ENCODE data around the gene EPB41L5.
"Not testable (repeated sequence)": the region's sequence is repeated elsewhere in the genome, so short reads cannot be mapped to it uniquely, and the experiment has no call there.

EPB41L5 gene

DNA sequence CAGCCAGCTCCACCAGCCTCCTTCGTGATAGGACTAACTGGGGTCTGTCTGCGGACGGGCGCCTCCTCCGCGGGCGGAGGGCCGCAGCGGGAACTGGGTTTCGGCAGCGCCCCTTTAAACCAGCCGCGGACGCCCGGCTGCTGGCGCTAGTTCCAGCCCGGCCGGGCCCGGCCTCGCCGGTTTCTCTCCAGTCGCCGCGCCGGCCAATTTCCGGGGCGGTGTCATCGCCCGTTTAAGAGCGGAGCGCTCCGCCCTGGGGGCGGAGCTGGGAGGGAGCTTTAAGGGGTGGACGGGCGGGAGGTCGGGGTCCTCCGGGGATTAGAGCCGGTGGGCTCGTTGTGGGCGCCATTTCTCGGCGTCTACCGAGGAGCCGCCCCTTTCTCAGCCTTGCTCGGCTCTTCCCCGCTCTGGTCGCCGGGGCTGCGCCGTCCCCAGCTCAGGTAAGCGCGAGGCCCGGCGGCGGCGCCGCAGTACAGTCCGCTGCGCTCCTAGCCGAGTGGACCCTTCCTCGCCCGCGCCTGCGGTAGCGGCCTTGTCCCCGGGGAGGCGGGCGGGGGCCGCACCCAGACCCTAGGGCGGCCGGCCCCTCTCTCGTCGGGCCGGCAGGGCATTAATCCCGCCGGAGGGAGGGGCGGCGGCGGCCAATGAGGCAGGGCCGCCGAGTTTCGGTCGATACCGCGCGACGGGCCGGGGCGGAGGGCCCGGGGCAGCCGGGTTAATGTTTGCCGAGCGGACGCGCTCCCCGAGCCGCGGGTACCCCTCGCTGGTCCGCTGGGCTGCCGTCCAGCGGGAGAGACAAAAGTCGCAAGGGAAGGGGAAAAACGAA lies at the start of gene EPB41L5:
Gene EPB41L5 (plus strand): TSS at position 307 of the 826 bp plus-strand sequence. CDS start 6,008 bp downstream, outside the sequence.
- peak; percentile 89 for FAIRE-seq

DNA sequence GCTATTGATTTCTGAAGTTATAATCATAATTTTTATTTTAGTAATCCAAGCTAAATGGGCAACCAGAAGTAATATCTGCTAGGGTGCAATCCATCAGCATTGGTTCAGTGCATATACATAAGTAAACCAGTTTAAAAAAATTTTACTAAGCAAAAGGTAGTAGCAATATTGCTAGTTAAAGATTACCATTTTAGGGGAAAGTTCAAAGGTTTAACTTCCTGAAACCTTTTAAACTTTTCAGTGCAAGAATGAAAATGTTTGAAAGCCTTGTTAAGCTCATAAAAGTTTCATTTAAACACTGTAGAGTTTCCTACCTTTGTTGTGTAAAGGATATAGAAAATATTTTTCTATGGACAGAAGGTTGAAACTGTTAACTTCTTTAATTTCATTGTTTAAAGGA lies 31.0 kb upstream of the EPB41L5 start:
- FAIRE-seq (no peak), DNase-seq (ENCODE audit: low spot score) (no peak)

More for the DNA sequence above, at the start of gene EPB41L5:
- DNase-seq (ENCODE audit: low spot score), result peak; percentile 97

DNA sequence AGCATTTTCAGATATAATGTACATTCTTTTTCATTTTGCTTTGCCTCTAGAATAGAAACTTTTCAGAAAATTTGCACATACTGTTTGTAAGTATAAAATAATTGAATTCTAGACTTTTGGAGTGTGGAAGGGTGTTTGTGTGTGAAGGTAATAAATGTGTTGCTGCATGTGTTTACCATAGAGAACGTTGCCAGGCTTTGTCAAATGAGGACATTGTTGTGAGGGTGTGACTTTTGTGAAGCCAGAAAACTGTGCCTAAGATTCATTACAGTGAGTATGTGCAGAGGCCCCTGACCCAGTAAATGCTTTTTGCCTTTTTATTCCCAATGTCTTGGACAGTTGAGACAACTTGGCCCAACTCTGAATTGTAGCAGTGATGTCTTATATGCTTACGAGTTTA lies 30.4 kb upstream of the EPB41L5 start:
- DNase-seq (ENCODE audit: low spot score) (no peak), FAIRE-seq (no peak)

GRCh38 chr2:119983108-119983507 lies 29.8 kb upstream of the EPB41L5 start:
- no peak for FAIRE-seq
- no peak for DNase-seq (ENCODE audit: low spot score)

DNA sequence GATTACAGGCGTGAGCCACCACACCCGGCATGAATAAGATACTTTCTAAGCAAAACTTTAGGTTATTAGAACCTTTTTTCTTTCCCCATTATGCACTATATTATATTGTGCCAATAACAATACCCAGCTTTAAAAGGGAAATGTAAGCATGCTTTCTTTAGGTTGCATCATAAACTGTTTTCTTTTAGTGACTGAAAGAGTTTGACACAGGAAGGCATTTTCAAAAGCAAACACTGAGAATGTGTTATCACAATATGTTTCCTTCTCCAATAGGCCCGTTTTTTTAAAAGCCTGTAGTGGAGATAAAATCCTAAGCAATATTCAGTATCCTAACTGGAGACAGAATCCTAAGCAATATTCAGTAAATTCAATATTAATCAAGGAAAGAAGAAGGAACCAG lies 16.7 kb upstream of the EPB41L5 start:
- DNase-seq (ENCODE audit: low spot score), result no peak
- no peak for FAIRE-seq

- not testable (repeated sequence) for DNase-seq (ENCODE audit: low spot score); FAIRE-seq
Measured at GRCh38 chr2:119996896-119997891, 15.7 kb upstream of the EPB41L5 start.

- FAIRE-seq, result no peak
- DNase-seq (ENCODE audit: low spot score), result no peak
Measured at GRCh38 chr2:120001471-120001870, 11.4 kb upstream of the EPB41L5 start.

- DNase-seq (ENCODE audit: low spot score) (no peak), FAIRE-seq (no peak)
Measured at GRCh38 chr2:120004254-120004653, 8.6 kb upstream of the EPB41L5 start.

DNA sequence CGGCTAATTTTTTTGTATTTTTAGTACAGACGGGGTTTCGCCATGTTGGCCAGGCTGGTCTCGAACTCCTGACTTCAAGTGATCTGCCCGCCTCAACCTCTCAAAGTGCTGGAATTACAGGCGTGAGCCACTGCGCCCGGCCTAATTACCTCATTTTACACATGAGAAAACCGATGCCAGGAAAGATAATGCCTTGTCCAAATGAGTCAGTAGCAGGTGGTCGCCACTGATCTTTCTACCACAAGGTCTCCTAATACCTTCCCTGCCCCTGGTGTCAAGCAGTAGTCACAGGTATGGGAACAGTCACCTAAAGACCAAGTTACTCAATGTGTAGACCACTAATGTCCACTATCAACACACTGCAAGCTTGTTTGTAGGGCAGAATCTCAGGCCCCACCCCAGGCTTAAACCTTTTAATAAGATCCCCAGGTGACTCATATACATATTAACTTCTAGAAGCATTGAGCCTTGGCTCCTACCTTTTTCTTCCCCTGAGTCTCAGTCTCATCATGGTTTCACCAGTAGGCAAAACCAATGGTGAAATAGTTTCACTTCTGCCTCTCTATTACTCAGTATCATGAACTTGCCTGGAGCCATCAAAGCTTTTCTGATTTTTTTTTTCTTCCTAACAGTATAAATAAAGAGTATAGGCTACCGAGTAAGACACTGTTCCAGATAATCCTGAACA lies 6.9 kb upstream of the EPB41L5 start:
- FAIRE-seq (no peak), DNase-seq (ENCODE audit: low spot score) (no peak)

DNA sequence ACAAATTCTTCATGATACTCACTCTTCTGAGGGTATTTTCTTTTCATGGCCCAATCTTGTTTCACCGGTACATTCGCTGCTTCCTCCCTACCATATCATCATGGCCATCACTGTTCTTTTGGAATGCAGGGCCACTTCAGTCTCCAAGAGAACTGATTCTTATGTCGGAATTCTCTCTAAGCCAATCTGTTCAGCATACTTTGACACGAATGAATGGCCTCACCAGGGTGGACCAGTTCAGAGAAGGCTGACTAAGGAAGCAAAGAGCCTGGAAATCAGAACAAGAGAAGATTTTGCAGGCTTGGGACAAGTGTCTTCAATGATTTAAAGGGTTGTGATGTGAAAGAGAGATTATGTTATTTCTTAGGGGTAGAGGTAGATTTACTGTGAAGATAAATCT lies 5.0 kb upstream of the EPB41L5 start:
- DNase-seq (ENCODE audit: low spot score) (no peak), FAIRE-seq (no peak)

DNA sequence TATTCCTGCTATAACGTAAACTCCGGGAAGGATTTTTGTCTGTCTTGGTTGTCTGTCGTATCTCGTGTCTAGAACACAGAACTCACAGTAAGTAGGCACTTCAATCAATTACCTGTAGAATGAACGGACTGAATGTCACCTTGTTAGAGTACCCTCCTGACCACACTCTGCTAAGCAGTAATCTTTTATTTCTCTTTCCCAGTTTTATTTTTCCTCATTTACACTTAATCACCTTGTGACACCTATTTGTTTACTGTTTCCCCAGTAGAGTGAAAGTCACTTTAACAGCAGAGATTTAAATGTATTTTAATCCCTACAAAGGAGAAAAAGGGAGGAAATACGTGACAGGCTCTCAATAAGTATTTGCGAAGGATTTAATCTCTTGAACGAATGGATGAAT lies 514 bp upstream of the EPB41L5 start:
- DNase-seq (ENCODE audit: low spot score) (no peak), FAIRE-seq (no peak)

- DNase-seq (ENCODE audit: low spot score) (no peak), FAIRE-seq (no peak)
Measured at GRCh38 chr2:120013597-120014223, 833 bp downstream of the EPB41L5 start.

DNA sequence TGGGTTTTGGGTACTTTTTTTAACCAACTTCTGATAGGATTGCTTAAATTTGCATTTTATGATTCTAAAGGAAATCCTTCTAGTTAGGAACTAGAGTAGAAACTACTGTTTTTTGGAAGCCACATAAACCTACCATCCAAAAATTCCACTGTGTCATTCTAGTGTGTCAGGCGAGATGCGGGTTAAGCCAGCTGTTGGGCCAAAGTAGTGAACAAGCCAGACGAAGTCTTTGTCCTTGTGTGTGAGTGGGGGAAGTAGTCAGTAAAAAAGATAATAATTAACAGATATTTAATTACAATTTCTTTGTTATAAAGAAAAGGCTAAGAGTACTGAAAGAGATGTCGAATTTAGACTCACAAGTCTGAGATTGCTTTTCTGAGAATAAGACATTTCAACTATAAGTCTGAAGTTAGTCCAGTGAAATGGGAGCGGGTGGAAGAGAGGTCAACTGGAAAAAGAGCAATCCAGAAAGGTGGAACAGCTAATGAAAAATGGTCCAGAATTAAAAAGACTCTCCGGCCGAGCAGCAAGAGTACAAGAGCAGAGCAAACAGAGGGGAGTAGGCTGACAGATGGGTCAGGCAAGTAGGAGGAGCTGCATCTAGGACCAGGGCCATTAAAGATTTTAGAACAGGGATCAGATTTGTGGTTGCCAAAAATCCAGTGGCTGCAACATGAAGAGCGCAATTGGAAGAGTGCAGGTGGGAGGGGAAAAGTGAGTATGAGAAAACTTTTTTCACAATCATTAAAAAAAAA lies 1.5 kb downstream of the EPB41L5 start:
- FAIRE-seq (no peak), DNase-seq (ENCODE audit: low spot score) (no peak)

- DNase-seq (ENCODE audit: low spot score) (no peak), FAIRE-seq (no peak)
Measured at GRCh38 chr2:120016800-120017199, 3.9 kb downstream of the EPB41L5 start.

DNA sequence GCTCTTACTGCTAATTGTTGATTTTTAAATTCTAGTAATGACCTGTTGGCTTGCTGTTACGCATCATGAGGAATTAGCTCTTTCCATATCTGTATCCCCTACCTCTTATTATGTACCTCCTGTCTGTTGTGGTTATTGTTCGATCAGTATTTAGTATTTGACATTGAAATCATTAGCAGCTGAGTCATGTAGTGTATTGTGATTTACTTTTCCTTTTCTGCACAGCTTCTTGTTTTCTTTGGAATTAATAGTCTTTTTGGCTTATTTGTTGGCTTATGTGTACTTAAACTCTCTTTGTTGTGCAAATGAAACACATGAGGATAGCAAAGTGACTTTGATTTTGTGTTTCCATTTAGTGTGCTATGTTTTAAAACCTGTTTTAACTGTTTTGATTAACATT lies 4.3 kb downstream of the EPB41L5 start:
- FAIRE-seq (no peak), DNase-seq (ENCODE audit: low spot score) (no peak)

DNA sequence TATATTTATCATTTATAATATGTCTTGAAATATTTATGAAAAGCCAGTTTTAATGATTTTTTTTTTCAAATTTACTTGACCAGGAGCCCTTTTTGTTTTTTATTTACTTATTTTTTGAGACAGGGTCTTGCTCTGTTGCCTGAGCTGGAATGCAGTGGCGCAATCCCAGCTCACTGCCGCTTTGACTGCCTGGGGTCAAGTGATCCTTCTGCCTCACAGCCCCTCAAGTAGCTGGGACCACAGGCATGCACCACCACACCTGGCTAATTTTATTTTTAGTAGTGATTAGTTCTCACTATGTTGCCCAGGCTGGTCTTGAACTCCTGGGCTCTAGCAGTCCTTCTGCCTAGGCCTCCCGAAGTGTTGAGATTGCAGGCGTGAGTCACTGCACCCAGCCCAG lies 5.7 kb downstream of the EPB41L5 start:
- DNase-seq (ENCODE audit: low spot score) (no peak), FAIRE-seq (no peak)

GRCh38 chr2:120020554-120020953 lies 7.7 kb downstream of the EPB41L5 start:
- FAIRE-seq (no peak), DNase-seq (ENCODE audit: low spot score) (no peak)

- FAIRE-seq; DNase-seq (ENCODE audit: low spot score): not testable (repeated sequence)
Measured at GRCh38 chr2:120022505-120022904, 9.6 kb downstream of the EPB41L5 start.

- DNase-seq (ENCODE audit: low spot score) (no peak), FAIRE-seq (no peak)
Measured at GRCh38 chr2:120026890-120027289, 14.0 kb downstream of the EPB41L5 start.

DNA sequence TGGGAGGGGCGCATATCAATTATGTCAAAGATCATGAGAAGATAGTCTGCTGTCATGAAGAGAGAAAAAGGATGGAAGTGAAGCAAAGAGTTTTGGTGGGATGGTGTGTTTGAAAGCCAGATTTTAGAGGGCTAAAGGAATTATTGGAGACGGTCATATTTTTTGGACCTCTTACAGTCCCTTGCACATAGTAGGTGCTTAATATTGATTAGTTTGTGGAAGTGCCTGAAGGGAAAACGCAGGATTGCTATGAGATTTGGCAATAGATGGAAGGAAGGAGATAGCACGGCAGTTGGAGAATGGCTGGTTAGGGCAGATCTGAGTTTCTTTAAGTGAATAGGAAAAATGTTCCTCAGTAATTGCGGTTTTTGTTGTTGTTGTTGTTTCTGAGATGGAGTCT lies 15.9 kb downstream of the EPB41L5 start:
- DNase-seq (ENCODE audit: low spot score) (no peak), FAIRE-seq (no peak)

All from urothelium cell line (cell line).